GM18526 (cell line): ENCODE results near the gene IFI30.

Experiments
- POLR2A ChIP-seq: IDR thresholded peaks from 3 replicates; pipeline ENCODE4 v1.6.1; 2011; ENCODE audit not compliant: insufficient read length; ENCODE audit errors: extremely low read depth

IFI30 gene

DNA sequence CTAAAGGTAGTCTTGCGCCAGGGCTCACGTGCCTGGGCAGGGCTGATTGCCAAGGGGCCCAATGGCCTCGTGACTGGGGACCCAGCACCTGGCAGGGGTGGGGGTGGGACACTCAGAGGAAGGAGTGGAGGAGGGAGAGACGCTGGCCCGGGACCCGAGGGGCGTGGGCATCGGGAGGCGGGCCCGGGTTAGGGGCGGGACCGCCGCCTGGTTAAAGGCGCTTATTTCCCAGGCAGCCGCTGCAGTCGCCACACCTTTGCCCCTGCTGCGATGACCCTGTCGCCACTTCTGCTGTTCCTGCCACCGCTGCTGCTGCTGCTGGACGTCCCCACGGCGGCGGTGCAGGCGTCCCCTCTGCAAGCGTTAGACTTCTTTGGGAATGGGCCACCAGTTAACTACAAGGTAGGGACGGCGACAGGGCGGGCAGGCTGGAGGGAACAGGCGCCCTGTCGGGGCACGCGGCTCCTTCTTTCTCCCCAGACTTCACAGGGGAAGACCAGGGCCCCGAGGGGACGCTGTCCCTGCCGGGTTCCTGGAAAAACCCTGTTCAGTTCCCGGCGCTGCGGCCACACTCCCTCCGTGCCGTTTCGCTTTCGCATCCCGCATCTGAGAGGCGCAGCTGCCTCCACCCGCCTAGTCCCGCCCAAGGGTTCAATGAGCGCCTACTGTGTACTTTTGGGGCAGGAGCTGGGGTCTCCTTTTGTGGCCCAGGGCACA lies at the start of gene IFI30:
Gene IFI30 (plus strand): TSS at position 242 of the 717 bp plus-strand sequence. CDS start 29 bp downstream, at position 271.
- TF ChIP-seq POLR2A, result peak; percentile 99

DNA sequence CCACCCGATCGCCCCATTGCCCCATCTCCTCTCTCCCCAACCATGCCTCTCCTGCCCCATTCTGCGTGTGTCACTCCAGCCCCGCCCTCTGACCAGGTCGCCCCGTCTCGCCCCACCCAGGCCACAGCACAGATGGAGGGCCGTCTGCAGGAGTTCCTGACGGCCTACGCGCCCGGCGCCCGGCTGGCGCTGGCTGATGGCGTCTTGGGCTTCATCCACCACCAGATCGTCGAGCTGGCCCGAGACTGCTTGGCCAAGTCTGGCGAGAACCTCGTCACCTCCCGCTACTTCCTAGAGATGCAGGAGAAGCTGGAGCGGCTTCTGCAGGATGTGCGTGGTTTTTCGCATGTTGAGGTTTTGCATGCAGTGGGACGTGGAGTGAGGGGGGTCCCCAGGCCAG lies 49.8 kb upstream of the IFI30 start:
- TF ChIP-seq POLR2A, result no peak

DNA sequence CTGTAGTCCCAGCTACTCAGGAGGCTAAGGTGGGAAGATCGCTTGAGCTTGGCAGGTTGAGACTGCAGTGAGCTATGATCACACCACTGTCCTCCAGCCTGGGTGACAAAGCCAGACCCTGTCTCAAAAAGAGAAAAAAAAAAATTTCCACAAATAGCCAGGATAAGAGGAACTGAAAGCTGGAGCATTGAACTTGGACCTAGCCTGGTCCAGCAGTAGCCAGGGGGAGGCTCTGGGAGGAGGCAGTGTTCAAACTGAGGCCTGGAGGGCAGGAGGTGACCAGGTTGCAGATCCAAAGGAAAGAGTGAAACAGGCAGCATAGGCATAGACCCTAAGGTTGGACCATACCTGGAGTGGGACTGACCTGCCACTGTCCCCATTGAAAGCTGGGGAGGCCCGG lies 47.5 kb upstream of the IFI30 start:
- no peak for TF ChIP-seq POLR2A

DNA sequence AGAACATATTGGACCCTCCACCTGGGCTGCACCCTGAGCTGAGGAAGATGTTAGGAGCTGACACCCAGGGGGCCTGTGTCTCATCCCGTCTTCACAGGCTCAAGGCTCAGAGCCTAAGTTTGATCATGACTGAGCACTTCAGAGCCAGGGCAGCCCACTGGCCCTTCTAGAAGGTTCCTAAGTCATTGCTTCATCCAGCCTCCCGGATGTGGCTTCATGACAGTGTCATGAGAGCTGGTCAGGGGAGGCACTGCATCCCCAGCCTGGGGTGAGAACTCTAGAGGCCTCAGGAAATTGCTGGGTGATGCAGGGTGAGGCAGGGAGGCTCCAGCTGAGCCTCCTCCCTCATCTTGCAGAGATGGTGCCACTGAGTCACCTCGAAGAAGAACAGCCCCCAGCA lies 45.6 kb upstream of the IFI30 start:
- no peak for TF ChIP-seq POLR2A

DNA sequence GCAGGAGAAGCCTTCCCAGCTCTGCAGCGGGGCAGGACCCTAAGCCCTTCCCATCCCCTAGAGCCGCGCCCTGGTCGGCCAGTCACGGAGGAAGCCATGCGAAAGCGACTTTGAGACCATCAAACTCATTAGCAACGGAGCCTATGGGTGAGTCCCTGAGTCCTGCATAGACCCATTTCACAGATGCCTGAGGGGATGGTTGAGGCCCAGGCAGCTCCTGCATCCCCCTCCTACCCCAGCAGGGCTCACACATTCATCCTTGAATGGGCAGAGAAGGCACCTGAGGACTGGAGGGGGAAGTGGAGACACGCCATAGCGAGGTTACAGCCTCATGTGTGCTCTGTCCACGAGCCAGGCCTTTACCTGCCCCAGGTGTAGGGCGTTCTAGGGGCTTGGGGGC lies 44.8 kb upstream of the IFI30 start:
- no peak for TF ChIP-seq POLR2A

DNA sequence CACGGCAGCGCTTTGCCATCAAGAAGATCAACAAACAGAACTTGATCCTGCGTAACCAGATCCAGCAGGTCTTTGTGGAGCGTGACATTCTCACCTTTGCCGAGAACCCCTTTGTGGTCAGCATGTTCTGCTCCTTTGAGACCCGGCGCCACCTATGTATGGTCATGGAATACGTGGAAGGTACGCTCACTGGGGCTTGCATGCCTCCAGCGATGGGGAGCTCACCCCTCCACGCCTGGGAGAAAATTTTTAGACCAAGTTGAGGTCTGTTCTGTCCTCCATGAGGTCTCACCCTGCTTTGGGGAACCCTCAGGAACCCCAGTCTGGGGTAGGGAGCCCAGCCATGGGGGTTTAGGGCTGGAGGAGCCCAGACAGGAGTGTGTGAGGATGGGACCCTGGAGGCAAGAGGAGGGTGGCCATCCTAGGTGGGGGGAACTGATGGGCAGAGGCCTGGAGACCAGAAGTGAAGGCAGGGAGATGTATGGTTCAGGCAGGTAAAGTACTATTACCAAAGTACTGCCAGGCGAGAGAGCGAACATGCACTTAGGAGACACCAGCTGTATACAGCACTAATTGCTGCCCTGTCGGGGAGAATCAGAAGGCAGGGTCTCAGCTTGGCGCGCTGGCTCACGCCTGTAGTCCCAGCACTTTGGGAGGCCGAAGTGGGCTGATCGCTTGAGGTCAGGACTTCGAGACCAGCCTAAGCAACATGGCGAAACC lies 42.9 kb upstream of the IFI30 start:
- no peak for TF ChIP-seq POLR2A

DNA sequence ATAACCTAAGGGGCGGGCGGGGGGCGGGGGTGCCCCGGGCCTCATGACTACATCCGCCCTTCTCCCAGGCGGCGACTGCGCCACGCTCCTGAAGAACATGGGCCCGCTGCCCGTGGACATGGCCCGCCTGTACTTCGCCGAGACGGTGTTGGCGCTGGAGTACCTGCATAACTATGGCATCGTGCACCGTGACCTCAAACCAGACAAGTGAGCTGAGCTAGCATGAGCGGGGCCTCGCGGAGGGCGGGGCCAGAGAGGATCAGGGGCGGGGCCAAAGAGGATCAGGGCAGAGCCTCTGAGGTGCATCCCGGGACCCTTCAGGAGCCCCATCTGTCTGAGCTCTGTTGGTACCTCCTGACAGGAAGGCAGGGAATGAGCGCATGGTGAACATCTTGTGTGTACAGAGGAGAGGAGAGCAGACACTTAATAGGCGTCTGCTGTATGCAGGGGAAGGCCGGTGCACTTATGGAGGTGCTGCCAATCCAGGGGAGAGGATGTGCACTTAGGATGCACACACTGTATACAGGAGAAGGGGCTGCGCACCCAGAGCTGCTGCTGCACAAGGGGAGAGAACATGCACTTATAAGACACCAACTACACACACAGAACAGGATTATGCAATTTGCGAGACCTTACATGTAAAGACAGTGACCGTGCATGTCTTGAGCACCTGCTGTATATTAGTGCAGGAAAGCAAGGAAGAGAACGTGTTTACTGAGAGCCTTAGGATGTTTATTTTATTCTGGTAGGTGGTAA lies 41.6 kb upstream of the IFI30 start:
- no peak for TF ChIP-seq POLR2A

DNA sequence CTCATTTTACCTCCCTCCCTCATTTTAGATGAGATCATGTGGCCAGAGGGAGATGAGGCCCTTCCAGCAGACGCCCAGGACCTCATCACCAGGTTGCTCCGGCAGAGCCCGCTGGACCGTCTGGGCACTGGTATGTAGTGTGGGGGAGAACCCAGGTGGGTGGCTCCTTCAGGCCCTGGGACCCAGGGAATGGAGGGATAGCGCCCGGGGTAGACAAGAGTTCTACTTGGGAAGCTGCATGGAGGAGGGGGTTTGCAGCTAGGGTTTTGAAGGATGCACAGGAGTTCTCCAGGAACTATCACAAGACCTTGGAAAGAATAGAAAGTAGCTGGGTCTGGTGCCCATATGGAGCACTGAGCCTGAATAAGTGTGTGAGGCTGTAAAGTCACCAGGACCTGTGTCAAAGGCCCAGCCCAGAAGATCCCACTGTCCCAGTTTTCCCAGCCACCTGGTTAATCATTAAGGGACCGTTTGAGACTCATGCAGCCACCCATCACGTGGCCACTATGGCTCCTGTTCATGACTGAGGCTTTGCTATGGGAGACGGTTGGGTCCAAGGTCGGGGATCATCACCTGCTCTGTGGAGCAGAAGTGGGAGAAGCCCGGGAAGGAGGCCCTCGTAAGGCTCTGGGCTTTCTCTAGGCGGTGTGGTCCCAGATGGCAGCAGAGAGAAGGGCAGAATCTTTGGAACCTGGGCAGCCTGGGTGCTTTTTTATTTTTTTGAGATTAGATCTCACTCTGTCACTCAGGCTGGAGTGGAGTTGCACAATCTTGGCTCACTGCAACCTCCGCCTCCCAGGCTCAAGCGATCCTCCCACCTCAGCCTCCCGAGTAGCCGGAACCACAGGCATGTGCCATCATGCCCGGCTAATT lies 37.7 kb upstream of the IFI30 start:
- TF ChIP-seq POLR2A, result no peak

DNA sequence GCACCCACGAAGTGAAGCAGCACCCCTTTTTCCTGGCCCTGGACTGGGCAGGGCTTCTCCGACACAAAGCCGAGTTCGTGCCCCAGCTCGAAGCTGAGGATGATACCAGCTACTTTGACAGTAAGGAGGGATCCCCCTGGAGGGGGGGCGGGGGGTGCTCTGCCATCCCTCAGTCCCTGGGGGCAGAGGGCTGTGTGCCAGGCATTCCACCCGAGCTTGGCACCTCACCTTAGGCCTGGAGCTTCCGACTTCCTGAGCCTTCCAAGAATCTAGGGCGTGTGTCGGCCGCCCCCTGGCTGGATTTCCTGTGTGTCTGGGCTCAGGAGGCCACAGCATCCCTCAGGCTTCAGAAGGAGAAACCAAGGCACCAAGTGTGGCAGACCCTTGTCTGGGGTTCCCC lies 36.4 kb upstream of the IFI30 start:
- no peak for TF ChIP-seq POLR2A

DNA sequence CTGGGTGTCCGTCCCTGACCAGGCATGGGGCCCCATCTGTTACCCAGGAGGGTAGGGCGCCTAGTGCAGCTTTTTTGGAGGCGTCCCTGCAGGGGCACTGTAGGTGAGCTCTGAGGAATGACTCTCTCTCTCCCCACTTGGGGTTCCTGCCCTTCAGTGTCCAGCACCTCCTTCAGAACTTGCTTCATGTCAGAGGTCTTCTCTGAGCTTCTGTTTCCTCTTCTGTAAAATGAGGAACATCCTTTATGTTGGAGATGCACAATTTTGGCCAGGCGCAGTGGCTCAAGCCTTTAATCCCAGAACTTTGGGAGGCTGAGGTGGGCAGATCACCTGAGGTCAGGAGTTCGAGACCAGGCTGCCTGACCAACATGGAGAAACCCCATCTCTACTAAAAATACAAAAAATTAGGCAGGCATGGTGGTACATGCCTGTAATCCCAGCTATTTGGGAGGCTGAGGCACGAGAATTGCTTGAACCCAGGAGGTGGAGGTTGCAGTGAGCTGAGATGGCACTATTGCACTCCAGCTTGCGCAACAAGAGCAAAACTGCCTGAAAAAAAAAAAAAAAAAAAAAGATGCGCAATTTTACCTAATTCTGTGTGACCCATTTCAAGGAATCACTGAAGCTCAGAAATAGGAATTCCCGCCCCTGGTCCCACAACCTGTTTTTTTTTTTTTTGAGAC lies 35.8 kb upstream of the IFI30 start:
- no peak for TF ChIP-seq POLR2A

DNA sequence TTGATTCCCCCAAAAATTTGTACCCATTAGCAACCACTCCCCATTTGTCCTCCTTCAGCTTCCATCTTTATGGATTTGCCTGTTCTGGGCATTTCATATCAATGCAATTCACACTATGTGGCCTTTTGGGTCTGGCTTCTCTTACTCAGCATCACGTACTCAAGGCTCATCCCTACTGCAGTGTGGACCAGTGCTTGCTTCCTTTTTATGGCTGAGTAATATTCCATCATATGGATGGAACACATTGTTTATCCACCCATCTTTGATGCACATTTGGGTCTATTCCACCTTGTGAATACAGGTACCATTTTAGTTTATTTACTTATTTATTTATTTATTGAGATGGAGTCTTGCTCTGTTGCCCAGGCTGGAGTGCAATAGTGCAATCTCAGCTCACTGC lies 33.1 kb upstream of the IFI30 start:
- TF ChIP-seq POLR2A, result no peak

DNA sequence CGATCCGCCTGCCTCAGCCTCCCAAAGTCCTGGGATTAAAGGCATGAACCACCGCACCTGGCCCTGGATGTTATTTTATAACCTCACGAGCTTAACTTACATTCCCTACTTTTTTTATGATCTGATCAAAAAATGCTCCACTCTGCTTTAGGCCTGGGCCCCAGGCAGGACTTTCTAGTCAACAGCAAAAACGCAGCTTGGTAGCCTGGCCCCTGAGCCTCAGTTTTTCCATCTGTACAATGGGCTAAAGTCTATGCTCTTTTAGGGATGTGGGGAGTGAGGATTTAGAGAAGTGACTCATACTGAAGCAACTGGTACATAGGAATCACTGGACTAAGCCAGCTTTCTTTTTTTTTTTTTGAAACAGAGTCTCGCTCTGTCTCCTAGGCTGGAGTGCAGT lies 32.6 kb upstream of the IFI30 start:
- TF ChIP-seq POLR2A, result no peak

DNA sequence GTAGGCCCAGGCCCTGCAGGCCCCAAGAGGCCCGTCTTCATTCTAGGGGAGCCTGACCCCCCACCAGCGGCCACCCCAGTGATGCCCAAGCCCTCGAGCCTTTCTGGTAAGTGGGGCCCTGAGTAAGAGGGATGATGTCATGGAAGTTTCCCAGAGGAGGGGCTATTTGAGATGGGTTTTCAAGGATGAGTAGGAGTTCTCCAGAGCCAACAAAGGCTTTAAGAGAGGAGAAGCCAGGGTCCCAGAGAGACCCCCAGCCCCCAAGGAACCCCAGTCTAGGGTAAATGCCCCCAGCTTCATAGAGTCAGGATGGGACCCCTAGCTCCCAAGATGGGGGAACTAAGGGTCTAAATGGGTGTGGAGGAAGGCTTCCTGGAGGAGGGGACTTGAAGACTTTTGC lies 29.7 kb upstream of the IFI30 start:
- no peak for TF ChIP-seq POLR2A

DNA sequence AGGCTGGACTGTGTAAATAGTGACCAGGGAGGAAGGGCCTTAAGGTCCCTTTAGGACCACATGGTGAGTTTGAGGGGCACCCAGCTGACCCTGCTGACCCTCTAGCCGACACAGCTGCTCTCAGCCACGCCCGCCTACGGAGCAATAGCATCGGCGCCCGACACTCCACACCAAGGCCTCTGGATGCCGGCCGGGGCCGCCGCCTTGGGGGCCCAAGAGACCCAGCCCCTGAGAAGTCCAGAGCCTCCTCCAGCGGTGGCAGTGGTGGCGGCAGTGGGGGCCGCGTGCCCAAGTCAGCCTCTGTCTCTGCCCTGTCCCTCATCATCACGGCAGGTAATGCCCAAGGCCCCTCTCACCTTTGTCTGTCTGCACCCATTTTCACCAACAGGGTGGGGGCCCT lies 29.3 kb upstream of the IFI30 start:
- no peak for TF ChIP-seq POLR2A

DNA sequence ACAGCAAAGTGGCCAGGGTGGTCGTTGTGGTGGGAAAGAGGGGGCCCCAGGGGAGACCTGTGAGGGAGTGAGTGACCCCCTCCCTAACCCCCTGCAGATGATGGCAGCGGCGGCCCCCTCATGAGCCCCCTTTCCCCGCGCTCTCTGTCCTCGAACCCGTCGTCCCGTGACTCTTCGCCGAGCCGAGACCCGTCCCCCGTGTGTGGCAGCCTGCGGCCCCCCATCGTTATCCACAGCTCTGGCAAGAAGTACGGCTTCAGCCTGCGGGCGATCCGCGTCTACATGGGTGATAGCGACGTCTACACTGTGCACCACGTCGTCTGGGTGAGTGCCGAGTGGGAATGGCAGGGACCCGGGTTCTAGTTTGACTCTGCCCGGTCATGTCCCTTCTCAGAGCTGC lies 28.7 kb upstream of the IFI30 start:
- TF ChIP-seq POLR2A, result no peak
